Measurements from ENCODE around the gene YWHAH.

YWHAH gene

DNA sequence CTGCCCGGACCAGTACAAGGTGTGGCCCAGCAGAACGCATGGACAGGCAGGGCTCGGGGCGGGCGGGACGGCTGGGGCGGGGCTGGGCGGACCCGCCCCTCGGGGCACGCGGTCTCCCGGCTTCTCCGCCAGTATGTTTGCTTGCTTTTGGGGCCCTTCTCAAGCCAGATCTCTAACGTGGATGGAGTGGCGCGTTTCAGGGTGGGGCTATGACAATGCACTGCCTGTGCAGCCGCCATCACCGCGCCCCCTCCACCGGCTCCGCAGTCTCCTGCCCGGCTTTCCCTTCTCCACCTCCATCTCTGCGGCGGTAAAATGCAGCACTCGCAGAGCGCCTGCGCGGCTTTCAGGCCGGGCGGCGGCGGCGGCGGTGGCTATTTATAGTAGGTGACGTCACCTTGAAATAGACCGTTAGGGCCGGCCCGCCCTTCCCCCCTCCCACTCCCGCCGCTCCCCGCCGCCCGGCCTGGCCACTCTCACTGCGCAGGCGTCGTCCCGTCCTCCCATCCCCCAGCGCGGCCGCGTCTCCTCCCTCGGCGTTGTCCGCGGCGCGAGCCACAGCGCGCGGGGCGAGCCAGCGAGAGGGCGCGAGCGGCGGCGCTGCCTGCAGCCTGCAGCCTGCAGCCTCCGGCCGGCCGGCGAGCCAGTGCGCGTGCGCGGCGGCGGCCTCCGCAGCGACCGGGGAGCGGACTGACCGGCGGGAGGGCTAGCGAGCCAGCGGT, at the start of gene YWHAH:
TSS of gene YWHAH (plus strand) at position 558 of the 722 bp plus-strand sequence. CDS start 199 bp downstream, outside the sequence.
- peak; percentile 91 to 94 for DNase-seq

DNA sequence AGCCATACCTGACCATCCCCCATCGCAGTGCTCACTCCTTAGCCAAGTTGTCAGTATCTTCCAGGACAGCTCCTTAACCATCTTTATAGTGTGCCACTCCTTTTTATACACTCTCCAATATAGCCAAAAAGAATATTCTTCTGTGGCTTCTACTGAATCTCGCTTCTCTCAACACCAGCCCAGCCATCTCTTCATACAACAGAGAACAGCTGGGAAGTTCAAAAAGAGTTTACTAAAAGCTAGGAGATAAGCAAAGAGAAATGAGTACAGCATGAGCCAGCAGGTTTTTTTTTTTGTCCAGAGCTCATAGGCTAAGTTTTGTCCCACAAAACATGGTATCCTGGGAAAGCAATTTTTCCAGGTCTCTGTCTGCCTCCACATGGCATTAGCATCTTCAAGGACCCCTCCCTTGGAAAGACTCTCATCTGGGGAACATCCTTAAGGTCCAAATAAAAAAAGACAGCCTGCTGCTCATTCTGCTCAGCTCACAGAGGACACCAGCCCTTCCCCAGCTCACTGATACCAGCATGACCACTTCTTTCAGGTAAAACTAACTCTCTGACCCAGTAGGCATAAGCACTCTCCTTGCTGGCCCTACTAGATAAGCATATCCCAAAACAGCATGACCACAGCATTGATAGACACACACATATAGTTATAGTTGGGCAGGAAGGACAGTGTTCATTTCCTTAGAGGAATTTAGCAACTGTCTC, 48.8 kb upstream of the YWHAH start:
- no peak for DNase-seq

DNA sequence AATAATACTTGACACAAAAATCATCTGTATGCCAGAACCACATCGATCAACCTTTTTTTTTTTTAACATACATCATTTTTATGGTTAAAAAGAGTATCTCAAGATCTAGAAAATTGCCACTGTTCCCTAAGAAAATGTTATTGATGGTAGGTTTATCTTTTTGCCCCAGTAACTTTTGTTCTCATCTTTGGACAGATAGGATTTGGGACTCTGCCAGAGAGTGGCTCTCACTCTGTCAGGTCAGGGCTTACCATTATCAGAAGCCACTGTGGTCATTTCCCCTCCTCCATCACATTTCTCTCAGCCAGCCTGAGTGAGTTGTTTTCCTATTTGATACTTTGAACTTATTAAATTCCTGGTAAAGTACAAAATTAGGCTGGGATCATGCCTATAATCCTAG, 47.9 kb upstream of the YWHAH start:
- DNase-seq = no peak

DNA sequence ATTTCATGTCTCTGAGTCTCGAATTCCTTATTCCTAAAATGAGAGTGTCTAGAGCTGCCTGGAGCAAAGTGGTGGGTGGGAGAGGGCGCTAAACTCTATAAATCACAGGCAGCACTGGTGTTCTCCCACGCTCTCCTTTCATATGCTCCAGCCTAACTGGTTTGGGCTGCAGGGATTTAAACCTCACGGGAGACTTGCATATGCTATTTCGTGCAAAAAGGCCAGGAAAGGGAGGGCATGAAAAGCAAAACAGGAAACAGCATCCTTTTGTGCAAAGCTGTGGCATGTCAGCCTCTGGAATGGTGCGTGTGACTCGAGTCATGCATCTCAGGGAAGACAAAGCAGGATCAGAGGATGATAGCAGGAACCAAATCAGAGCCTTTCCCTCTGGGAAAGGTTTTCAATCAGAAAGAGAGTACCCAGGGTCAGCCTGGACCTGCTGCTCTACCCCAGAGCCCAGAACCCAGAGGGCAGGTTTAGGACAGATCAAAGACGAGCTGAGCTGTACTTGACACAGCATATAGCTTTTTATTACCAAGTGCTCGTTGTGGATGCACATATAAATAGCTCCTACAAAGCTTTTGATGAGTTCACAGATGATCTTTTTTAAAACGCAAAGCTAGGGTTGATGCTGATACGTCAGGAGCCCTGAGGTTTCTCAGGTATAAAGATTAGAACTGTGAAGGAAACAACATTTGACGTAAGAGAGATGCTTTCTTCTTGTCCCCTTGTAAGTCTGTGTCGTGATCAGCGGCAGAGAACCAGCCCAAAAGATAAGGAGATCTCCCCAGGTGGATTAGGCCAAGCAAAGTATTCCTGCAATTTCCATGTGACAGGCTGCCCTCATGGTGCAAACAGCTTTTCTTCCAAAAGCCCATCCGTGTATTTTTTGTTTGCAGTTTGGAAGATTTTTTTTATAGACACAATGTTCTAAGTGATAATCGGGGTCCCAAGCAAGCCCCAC, 46.2 kb upstream of the YWHAH start:
- no peak for DNase-seq

DNA sequence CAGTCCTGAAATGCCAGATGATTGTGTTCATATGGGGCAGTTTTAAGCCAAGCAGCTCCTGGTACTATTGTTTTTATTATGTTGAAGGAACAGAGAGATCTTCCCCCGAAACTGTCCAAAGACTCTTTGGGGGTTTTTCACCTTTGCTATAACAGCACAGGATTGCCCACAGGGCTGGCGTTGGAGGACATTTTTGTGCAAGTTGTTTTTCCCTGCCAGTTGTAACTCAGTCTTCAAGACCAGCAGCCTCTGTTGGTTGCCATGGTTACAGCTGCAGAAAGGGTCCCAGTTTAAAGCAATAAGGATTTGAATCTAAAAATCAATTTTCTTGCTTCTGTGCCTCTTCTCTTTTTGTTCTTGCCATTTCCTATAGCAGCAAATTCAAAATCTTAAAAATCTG, 45.4 kb upstream of the YWHAH start:
- no peak for DNase-seq

DNA sequence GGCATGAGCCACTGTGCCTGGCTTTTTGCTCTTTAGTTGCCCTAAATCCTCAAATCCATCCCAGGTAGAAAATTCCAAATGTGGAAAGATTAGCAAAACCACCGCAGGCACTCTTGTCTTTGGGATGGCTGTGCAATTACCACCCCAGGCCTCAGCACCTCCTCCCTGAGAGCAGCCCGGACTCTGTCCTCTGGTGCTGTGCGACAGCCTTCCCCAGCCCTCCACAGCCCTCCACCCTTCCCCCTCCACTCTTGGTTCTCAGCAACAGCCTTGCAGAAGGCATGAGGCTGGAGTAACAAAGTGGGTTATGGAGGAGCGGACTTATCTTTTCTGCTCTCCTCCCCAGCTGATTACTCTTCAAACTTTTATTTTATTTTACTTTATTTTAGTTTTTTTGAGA, 44.7 kb upstream of the YWHAH start:
- DNase-seq = no peak

DNA sequence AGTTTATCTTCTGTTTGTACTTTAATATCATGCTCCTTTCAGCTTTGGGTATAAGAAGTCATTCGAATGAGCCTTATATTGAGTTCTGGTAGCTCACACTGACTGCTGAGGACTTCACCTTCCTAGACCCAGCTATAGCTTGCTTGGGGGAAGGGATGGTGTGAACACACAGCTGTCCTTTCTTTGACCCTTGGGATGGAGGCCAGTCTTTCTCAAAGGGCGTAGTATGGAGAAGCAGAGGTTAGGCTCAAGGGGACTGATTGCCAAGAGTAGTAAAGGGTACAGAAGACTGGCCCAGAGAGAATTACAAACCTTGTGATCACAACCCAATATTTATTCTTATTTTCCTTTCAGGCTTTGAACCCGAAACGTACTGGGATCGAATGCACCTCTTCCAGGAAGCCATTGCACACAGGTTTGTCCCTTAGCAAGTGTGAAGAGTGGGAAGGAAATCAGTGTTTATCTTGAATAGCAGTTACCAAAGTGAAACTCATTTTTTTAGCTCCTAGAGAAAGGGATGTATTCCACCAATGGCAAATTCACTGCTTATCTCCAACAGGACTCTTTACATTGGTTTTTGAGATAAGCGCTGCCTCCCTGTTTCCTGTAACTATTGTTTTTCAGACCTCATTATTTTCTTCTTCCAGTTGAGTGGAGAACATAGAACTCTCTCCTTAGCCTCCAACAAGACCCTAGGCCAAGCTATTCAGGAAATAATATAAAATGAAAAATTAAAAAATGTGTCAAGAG, 42.8 kb upstream of the YWHAH start:
- no peak for DNase-seq

DNA sequence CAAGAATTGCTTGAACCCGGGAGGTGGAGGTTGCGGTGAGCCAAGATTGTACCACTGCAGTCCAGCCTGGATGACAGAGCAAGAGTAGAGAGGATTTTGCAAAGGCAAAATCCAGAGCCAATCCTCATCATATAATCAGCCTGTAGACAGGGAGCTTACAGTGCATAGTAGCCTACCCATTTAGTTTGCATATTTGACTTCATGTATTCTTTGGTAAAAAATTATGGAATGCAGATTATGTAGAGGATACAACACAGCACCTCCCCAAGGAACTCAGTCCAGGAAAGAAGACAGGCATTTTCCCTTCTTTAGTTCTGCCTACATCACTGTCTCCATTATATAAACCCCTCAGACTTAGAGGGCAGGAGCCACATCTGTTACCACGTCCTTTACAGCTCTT, 39.7 kb upstream of the YWHAH start:
- DNase-seq = no peak

DNA sequence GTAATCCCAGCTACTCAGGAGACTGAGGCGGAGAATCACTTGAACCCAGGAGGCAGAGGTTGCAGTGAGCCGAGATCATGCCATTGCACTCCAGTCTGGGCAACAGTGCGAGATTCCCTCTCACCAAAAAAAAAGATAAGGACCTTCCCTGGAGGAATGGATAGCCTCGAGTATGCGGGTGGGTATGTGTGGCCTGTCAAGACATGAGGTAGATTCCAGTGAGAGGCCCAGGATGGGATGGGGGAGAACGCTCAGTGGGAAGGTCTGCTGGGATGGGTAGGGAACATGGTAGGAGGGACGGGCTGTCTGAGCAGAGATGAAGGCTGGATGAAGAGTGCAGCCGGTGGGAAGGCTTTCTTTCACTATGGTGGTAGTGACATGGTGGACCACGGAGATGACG, 39.0 kb upstream of the YWHAH start:
- no peak for DNase-seq

DNA sequence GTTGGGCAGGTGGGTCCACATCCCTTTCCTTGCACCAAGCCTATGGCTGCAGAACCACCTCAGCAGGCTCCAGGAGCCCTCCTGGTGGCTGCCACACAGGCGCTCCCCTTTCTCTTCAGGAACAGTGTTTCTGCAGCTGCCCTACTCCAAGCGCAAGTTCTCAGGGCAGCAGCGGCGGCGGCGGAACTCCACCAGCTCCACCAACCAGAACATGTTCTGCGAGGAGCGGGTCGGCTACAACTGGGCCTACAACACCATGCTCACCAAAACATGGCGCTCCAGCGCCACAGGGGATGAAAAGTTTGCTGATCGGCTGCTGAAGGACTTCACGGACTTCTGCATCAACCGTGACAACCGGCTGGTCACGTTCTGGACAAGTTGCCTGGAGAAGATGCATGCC, 38.2 kb upstream of the YWHAH start:
- no peak for DNase-seq

DNA sequence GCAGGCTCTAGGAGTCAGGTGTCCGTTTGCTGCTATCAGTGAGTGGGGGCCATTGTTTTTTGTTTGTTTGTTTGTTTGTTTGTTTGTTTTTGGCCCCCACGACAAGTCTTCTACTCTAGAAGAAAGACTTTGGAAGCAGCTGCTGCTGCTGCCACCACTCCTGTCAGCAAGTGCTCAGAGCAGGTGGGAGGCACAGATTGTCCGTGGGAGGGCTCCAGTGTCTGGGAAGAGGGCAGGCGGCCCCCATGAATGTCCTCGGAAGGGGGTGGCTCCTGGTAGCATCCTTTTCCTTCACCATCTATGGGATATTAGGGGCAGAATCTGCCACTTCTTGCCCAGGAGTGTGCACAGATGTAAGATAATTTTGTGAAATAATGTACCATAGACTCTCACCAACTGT, 37.8 kb upstream of the YWHAH start:
- no peak for DNase-seq

DNA sequence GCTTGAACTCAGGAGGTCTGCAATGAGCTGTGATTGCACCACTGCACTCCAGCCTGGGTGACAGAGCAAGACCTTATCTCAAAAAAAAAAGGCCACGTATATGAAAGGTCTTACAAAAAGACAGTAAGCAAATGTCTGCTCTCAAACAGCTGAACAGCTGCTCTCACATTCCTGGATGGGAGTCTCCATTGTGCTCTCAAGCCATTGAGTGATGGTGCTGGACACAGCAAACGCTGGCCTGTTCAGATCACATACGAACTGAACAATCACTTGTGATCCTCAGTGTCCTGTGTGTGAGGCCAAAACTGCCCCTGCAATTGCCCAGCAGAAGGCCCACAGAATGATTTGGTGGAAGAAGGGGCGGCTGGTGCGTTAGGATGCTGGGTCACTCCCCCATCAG, 34.4 kb upstream of the YWHAH start:
- DNase-seq = no peak

DNA sequence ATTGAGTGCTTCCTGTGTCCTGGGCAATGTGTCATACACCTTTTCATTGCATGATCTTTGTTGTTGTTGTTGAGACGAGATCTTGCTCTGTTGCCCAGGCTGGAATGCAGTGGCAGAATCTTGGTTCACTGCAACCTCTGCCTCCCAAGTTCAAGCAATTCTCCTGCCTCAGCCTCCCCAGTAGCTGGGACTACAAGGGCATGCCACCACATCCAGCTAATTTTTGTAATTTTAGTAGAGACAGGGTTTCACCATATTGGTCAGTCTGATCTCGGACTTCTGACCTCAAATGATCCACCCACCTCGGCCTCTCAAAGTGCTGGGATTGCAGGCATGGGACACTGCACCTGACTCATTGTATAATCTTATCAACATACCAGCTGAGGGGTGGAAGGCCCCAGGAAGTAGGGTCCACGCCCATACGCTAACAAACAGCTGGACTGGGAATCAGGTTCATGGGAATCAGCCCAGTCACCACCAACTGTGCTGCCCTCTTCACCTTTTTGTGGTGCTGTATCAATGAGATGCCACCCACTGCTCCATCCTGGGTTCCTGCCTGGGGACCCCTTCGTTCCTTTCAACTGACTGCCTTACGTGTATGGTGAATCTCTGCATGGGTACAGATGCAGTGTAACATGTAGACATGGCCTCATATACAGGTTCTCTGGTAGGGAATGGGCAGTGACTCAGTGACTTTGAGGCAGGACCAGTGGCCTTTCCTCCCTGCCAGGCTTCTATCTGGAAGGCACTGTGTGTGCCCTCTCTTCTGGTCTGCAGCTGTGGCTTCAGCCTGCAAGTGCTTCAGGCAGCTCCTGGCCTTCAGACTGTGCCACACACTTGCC, 32.5 kb upstream of the YWHAH start:
- no peak for DNase-seq

DNA sequence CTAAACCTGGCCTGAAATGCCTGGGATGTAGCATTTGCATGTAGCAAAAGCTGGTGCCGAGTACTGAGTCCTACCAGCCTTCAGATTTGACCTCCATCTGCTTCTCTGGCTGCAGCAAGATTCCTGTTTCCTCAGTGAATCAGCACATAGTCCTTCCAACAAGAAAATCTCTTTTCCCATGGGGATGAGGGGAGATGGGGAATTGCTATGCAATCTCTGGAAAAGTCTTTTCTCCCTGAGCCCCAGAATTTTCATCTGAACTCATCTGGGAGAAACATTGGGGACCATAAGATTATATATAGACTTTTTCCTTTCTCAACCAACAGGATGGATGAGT, 32.0 kb upstream of the YWHAH start:
- DNase-seq = no peak

DNA sequence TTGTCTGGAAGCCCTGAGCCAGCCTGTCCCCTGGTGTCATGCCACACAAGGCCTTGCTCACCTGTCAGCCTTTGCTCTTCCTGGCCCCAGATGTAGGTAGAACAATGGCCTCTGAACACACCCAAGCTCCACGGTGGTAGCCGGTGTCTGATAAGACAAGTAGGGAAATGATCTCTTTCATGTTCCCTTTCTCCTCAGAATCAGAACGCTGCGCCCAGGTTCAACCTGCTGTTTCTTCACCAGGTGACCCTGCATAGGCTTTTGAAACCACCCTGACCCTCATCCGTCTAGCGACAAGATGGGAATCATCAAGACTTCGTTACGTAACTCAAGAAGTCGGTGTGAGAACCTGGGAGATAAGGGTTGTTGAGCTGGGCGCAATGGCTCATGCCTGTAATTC, 28.7 kb upstream of the YWHAH start:
- DNase-seq = no peak

DNA sequence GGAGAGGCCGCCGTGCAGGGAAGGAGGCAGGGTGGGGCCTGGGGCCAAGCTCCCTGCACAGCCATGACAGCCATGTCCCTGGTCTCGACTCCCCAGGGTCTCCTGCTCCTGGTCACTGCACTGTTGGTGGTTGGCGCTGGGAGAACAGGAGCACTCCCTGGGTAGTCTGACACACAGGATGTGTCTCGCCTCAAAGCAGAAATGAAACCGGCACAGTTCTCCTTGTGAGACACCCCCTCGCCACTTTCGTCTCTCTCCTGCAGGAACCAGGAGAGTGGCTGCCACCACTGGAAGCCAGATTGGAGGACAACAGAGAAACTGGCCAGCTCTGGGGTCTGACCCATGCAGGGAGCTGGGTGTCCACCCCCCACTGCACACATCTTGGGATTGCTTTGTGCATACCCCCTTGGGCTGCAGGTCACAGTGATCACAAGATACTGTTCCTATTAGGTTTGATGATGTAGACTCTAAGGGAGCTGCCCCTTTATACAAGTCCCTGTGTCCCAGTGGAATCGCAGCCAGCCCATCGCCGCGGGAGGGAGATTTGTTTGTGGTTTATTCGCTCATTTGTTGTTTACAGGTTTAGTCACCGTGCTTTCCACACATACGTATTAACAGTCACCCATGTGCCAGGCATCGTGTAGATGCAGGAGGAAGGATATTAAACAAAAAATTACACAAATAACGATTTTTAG, 27.0 kb upstream of the YWHAH start:
- peak; percentile 19 to 49 for DNase-seq

DNA sequence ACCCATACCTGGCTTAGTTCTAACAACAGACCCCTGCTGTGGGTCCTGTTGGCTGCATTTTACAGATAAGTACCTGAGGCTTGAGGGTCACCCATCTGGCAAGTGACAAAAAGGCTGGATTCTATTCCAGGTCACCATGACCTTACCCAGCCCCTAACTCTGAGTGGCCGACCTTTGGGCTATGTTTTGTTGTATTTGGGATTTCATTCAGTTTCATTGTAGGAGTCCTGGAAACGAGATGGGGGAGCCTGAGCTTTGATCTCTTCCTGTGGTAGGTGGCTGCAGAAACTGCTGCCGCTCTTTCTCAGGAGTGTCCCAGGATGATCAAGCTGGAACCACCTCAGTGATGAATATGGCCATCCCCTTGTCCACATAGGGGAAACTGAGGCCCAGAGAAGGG, 24.6 kb upstream of the YWHAH start:
- DNase-seq = no peak

DNA sequence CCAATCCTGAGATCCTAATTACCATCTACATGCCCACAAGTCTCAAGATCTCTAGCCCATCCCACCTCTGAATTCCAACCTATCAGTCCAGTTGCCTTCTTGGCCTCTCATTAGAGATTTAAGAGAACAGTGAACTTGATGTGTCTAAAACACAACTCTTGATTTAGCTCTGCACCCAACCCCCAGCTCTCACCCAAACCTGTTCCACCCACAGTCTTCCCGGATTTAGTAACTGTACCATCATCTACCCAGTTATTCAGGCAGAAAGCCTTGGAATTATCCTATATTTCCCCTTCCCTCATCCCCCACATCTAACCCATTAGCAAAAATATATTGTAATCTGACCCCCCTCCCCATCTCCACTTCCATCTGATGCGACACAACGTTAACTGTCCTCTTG, 24.0 kb upstream of the YWHAH start:
- no peak for DNase-seq

DNA sequence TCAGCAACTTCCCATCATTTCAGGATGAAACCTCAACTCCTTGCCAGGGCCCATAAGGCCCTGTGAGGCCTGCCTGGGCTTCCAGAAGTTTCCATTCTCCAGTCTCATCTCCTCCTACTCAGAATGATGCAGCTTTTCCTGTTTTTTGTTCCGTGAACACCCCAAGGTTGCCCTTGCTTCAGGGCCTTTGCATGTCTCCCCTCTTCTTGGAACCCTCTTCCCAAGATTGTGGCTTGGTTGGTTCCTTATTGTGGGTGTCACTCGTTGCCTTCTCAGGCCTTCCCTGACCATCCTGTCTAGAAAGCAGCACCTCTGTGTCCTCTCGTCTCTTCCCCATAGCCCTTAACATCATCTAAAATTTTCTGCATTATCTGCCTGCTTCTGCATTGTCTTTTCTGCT, 23.2 kb upstream of the YWHAH start:
- DNase-seq = no peak

DNA sequence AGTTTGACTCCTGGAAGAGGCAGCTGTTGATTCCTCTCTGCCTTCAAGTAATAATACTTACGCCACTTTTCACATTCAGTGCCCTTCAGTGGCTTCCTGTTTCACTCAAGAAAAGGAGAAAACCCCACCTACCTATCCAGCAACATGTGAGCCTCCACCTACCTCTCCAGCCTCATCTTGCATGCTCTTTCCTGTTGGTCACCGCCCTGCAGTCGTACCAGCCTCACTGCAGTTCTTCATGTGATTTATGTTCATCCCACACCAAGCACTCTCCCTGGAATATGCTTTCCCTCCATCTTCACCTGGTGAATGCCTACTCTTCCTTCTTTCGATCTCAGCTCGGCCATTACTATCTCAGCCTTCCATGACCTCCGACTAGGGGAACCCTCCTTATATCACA, 21.8 kb upstream of the YWHAH start:
- no peak for DNase-seq

DNA sequence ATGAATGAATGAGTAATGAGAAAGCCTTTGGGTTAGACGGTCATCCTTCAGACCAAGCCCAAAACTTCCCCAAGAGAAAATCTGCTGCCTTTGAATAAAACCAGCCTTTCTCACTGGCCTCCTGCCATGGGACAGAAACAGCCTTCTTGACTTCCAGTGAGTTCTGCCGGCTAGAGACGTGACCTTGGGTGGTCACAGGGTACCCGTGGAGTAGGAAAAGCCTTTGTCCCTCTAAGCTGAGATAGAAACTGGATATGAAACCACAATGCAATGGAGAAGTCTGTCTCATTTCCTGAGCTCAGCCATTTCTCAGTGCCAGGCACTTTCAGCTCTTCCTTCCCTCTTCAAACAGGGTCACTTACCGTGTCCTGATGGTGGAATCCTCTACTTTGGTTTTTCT, 21.2 kb upstream of the YWHAH start:
- peak in 1 of 2 donors; percentile 3 for DNase-seq
